SW480 (cell line): ENCODE results near the gene CXorf49B.
"Not testable (repeated sequence)": the region's sequence is repeated elsewhere in the genome, so short reads cannot be mapped to it uniquely, and the experiment has no call there.

Experiments used
- DNase-seq: peaks from one replicate; pipeline ENCODE4 v3.0.0-alpha.2; 2016; ENCODE audit warnings: low spot score

Gene CXorf49B

DNA sequence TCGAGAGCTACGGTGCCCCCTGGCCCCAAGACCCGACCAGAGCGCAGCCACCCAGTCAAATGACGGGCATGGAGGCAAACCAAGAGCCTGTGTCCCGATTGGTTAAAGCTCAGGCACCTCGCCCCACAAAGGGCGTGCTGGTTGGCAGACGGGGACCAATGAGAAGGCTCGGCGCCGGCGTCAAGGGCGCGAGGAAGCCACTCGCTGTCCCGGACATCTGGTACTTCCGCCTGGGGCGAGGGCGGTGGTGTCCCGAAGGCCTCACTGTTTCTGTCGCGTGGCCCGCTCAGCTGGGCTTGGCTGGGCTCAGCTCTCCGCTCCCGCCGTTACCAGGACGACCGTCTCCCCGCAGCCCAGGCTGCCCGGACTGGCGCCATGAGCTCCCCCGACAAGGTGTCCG lies at the start of gene CXorf49B:
TSS of gene CXorf49B (plus strand) at position 301 of the 400 bp plus-strand sequence. CDS start at position 376, 75 bp downstream.
- not testable (repeated sequence) for DNase-seq

DNA sequence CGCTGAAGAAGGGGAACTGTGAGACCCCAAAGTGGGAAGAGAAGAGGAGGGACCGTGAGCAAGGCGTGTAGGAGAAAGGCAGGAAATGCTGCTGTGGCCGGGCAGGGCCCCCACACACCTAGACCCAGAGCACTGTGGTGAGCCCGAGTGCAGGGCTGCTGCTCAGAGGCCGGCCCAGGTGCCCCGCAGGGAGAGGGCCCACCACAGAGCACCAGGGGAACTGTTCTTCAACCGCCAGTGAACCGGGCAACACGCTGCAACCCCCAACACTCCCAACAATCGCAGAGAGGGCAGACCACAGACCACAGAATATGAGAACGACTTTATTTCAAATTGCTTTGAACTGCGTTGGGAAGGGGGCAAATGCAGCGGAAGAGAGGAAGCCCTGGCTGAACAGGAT lies 49.1 kb upstream of the CXorf49B start:
- DNase-seq, result not testable (repeated sequence)

DNA sequence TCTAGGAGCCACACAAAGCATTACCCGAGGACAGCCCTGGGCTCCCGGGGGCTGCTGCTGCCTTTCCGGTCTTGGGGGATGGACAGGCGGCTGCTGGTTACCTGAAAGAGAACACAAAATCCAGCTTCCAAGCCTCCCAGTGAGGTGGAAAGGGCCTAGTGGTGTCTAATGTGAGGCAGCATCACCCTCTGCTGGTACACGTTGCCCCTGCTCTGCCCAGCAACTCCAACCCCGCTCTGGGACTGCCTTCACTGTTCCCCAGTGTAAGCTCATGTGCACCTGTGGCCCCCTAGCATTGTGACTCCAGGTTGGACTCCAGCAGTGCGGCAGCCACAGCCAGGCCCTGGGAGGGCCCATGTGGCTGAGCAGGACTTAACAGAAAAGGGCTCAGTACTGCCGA lies 47.6 kb upstream of the CXorf49B start:
- not testable (repeated sequence) for DNase-seq

DNA sequence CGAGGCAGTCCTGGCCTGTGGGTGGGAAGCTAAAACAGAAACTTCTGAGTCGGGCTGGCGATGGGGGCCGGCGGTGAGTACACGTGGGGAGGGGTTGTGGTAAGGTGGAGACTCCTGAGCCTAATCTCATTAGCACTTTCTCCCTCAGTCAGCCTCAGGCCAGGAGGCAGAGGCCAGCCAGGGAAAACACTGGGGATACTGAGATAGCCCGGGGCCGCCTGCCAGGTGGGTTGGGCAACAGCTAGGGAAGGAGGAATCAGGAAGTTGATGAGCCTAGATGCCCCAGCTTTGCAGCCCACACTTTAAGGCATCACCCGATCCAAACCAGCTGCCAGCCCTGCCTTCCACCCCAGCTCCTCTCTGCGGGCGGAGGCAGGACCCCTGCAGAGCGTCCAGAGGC lies 46.8 kb upstream of the CXorf49B start:
- not testable (repeated sequence) for DNase-seq

DNA sequence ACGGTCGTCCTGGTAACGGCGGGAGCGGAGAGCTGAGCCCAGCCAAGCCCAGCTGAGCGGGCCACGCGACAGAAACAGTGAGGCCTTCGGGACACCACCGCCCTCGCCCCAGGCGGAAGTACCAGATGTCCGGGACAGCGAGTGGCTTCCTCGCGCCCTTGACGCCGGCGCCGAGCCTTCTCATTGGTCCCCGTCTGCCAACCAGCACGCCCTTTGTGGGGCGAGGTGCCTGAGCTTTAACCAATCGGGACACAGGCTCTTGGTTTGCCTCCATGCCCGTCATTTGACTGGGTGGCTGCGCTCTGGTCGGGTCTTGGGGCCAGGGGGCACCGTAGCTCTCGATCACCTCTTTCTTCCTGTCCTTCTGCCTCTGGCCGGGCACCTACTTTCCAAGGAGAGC lies 45.0 kb upstream of the CXorf49B start, which contains the start of gene CXorf49:
TSS of gene CXorf49 (minus strand) at position 101 of the 400 bp plus-strand sequence. CDS start 134 bp downstream, outside the sequence.
- not testable (repeated sequence) for DNase-seq

DNA sequence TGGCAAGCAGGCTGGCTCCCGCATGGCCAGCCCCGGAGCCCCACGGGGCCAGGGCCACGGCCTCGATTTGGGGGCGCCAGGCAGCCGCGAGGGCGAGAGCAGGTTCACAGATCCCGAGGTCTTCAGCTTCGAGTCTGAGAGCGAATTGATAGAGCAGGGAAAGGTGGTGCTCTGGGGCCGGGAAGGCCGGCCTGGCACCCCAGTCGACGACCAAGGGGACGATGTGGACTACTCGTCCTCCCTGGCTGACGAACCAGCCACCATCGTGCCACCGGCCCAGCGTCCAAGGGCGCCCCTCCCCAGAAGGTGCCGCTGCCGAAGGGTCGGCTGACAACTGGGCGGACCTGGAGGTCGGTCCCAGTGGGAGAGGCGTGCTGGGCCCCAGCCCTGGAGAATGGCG lies 44.0 kb upstream of the CXorf49B start:
- not testable (repeated sequence) for DNase-seq

DNA sequence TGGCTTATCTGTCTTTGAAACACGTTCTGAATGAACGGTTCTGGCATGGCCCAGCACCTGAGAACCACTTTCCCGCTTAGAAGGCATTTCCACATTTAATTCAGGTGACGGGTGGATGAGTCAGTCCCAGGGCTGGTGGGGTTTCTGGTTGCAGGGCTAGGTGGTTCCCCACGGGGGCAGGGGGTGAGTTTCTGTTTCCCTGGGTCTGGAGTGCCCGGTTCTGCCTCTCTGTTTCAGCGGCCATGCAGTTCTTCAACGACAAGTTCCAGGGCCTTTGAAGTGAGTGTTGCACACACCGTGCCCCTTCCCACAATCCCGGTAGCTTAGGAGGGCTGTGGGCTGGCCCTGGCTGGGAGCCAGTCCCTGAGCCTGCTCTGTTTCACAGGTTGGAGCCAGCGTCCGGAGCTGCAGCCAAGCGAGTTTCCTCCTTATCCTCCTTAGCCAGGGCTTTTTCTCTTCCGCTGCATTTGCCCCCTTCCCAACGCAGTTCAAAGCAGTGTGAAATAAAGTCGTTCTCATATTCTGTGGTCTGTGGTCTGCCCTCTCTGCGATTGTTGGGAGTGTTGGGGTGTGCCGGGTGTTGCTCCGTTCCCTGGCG lies 42.8 kb upstream of the CXorf49B start:
- DNase-seq, result not testable (repeated sequence)

DNA sequence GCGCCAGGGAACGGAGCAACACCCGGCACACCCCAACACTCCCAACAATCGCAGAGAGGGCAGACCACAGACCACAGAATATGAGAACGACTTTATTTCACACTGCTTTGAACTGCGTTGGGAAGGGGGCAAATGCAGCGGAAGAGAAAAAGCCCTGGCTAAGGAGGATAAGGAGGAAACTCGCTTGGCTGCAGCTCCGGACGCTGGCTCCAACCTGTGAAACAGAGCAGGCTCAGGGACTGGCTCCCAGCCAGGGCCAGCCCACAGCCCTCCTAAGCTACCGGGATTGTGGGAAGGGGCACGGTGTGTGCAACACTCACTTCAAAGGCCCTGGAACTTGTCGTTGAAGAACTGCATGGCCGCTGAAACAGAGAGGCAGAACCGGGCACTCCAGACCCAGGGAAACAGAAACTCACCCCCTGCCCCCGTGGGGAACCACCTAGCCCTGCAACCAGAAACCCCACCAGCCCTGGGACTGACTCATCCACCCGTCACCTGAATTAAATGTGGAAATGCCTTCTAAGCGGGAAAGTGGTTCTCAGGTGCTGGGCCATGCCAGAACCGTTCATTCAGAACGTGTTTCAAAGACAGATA lies 2.4 kb upstream of the CXorf49B start:
- not testable (repeated sequence) for DNase-seq

DNA sequence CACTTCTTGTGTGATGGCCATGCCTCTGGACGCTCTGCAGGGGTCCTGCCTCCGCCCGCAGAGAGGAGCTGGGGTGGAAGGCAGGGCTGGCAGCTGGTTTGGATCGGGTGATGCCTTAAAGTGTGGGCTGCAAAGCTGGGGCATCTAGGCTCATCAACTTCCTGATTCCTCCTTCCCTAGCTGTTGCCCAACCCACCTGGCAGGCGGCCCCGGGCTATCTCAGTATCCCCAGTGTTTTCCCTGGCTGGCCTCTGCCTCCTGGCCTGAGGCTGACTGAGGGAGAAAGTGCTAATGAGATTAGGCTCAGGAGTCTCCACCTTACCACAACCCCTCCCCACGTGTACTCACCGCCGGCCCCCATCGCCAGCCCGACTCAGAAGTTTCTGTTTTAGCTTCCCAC lies 1.7 kb downstream of the CXorf49B start:
- not testable (repeated sequence) for DNase-seq

DNA sequence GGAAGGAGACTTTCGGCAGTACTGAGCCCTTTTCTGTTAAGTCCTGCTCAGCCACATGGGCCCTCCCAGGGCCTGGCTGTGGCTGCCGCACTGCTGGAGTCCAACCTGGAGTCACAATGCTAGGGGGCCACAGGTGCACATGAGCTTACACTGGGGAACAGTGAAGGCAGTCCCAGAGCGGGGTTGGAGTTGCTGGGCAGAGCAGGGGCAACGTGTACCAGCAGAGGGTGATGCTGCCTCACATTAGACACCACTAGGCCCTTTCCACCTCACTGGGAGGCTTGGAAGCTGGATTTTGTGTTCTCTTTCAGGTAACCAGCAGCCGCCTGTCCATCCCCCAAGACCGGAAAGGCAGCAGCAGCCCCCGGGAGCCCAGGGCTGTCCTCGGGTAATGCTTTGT lies 2.5 kb downstream of the CXorf49B start:
- not testable (repeated sequence) for DNase-seq

DNA sequence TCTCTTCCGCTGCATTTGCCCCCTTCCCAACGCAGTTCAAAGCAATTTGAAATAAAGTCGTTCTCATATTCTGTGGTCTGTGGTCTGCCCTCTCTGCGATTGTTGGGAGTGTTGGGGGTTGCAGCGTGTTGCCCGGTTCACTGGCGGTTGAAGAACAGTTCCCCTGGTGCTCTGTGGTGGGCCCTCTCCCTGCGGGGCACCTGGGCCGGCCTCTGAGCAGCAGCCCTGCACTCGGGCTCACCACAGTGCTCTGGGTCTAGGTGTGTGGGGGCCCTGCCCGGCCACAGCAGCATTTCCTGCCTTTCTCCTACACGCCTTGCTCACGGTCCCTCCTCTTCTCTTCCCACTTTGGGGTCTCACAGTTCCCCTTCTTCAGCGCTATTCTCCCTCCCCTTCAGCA lies 4.0 kb downstream of the CXorf49B start:
- not testable (repeated sequence) for DNase-seq

DNA sequence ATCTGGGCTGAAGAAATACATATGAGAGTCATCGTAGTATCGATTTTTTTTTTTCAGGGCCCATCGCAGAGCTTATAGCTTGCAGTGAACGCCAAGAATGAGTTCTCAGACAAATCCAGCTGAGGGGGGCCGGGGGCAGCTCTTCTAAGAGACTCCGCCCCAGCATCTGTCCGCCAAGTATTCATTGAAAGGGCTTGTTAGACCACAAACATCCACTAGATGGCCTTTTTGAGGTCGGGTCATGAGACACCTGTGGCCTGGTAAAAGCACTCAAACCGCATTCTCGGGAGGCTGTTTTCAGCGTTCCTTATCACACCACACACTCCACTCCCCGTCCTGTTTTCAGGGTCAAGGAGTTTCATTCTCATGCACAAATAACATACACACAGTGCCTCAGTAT lies 15.2 kb downstream of the CXorf49B start:
- DNase-seq, result not testable (repeated sequence)

DNA sequence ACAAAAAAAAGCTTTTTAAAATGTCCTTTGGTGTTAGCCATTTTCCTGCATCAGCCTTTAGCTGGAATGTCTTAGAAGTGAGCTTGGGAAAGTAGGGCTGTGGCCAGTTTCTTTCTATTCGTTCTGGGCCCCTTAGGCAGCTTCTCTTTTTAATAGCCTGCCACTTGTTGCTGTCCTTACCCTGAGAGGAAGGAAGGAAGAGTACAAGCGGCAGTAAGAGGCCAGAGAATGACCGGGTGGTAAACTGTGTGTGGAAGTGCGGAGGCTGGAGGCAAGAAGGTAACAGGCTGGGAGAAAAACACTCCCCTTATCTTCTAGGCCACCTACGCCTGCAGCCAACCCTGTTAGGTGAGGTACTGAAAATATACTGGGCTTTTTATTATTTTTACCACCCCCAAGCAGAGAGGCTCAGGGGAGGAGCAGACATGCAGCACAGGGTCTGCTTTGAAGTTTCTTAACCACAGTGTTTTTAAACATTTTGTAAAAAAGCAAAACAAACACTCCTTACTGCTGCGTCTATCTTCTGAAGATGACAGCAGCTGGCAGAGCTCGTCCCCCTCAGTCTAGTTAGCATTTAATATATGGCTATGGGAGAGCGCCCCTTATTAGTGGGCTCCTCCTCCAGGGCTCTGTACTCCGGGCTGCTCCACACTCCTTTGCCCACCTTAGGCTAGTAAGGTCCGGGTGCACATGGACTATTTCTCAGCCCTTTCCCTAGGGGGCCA lies 19.2 kb downstream of the CXorf49B start:
- not testable (repeated sequence) for DNase-seq

DNA sequence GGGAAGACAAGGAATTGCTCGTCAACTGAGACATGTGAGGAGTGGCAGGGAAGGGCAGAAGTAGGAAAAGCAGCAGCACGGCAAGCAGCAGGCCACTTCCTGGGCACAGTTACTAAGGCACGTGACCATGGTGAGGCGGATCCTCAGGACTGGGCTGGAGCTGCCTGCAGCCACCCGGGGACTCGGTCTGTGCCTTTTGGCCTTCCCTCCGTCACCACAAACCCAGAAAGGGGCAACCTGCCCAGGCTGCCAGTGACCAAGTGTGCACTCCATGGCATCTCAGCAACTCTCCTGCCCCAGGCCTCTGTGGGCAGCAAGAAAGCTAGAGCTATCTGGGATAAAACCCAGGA lies 19.8 kb downstream of the CXorf49B start:
- DNase-seq, result not testable (repeated sequence)

DNA sequence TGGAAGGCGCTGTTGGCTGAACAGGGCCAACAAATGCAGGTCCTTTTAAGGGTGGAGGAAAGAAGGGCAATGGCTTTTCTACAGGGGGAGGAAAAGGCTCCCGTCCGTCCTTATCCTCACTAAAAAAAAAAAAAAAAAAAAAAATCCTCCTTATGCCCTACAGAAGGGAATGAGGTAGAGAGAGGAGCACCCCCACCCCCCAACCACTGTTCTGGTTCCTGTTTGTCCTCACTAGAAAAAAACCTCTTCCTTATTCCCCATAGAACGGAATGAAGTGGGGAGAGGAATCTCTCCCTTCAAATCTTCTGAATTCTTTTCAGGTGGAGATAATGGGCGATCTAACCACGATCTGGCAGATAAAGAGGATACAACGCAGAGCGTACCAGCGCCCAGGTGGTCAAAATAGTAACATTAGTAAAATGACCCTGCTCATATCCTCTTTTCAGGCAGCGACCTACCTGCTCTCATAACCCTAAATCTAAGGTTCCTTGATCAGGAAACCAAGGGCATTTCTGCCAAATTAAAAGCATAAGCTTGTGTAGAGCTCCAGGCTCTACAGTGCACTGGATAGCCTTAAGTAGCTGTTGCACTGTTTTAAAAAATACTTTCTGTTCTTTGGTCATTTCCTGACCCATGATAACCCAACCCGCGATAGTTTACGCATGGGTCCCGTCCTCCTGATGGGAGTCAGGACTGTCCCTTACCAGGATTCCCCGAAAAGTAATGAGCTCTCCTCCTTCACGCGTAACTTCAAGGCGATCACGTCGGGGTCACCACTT lies 20.6 kb downstream of the CXorf49B start:
- not testable (repeated sequence) for DNase-seq

DNA sequence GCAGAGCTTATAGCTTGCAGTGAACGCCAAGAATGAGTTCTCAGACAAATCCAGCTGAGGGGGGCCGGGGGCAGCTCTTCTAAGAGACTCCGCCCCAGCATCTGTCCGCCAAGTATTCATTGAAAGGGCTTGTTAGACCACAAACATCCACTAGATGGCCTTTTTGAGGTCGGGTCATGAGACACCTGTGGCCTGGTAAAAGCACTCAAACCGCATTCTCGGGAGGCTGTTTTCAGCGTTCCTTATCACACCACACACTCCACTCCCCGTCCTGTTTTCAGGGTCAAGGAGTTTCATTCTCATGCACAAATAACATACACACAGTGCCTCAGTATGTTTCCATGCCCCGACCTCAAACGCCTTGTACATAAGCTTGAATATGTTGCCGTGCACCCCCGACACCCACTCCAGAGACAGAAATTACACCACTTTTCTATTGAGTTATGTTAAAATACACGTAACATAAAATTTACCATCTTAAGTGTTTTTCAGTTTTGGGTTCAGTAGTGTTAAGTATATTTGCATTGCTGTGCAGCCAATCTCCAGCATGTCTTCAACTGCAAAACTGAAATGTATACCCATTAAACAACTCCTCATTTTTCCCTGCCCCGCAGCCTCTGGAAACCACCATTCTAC lies 21.3 kb downstream of the CXorf49B start:
- DNase-seq, result not testable (repeated sequence)

DNA sequence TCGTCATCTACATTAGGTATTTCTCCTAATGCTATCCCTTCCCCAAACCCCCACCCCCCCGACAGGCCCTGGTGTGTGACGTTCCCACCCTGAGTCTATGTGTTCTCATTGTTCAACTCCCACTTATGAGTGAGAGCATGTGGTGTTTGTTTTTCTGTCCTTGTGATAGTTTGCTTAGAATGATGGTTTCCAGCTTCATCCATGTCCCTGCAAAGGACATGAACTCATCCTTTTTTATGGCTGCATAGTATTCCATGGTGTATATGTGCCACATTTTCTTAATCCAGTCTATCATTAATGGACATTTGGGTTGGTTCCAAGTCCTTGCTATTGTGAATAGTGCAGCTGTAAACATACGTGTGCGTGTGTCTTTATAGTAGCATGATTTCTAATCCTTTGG lies 43.3 kb downstream of the CXorf49B start:
- DNase-seq, result not testable (repeated sequence)

DNA sequence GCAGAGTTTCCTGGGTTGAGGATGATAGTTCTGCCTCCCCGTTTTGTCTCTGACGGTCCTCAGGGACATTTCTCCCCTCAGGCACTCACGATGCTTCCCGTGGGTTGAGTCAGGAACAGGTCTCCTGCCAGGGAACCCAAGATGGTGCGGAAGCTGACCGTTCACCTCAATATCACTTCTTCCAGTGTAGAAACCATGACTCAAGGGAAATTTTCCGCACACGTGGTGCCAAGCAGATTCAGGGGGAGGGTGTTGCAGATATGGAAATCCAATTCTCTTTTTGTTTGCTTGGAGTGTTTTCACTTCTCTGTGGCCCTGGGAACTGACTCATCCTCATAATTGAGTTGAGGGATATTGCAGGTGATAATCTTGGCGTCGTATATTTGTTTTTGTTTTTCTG lies 46.7 kb downstream of the CXorf49B start:
- peak; percentile 23 for DNase-seq

DNA sequence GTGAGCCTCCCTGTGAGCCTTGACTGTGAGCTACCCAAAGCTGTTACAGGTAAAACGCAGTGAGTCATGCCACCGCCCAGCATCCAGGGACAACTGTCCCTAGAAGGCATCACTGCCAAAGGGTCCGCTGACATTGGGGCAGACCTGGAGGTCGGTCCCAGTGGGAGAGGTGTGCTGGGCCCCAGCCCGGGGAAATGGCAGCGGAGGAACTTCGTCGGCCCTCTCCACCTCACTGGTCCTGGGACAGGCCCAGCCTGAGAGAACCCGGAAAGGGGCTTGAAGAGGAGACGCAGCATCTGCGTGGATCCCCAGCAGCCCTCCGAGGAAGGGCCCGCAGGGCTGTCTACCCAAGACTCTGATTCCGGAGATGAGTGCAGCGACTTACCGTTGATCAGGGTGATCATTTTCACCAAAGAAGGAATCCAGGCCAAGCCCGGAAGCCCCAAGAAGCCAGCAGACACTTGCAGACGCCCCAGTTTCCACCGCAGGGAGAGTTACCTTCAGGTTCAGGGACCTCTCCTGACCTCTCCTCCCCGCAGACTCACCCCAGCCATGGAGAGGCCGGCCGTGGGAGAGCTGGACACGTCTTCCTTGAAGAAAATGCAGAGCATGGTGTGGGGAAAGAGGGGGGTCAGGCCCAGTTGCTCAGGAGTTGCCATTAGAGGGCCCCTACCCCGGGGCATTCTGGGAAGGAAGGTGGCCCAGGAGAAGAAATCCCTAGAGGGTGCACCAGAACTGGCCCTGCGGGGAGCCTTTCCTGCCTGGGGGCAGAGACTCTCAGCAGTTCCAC lies 51.2 kb downstream of the CXorf49B start:
- DNase-seq, result no peak

DNA sequence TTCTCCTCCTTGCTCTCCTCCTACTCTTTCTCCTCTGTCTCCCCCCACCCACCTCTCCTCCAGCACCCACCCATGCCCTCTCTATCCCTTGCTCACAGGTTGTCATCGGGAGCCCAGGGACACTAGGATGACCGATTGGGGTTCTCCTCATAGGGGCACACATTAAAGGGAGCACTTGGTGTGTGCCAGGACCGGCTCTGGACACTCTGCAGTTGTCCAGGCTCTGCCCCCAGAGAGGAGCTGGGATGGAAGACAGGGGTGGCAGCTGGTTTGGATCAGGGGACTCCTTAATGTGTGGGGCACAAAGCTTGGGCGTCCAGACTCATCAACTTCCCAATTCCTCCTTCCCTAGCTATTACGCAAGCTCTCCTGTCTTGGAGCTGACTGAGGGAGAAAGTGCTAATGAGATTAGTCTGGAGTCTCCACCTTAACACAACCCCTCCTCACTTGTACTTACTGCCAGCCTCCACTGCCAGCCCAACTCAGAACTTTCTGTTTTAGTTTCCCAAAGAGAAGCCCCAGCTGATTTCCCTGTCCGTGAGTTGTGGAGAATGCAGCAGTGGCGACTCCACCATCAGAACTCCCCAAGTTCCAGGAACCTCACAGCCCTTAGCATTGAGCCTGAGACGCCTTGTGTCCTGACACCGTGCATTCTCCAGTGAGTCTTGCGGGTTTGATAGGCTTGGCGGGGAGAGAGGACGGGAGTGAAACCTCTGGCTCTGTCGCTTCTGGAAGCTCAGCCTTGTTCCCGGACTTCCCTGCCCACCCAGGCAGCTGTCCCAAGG lies 52.2 kb downstream of the CXorf49B start:
- DNase-seq, result no peak

DNA sequence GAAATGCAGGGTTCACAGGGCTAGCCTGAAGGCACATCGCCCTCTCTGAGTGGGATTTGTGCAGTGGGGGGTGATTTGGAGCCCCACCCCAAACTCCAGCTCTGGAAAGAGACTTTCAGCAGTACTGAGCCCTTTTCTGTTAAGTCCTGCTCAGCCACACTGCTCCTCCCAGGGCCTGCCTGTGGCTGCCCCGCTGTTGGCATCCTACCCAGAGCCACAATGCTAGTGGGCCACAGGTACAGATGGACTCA lies 52.7 kb downstream of the CXorf49B start:
- no peak for DNase-seq
